Stimulated activated CD8-positive, alpha-beta memory T cell treated with anti-CD3 and anti-CD28 coated beads, Interleukin-7, amount 100 ng/mL, for 24 hours (primary cell): ENCODE data around the gene GALNT10.

ENCODE experiments used
- DNase-seq: peaks from one replicate; pipeline ENCODE4 v3.0.0-alpha.2; 2020; ENCODE audit warnings: low read depth

GALNT10 gene

GRCh38 chr5:154267516-154267915 is 77.0 kb downstream of the GALNT10 start:
- no peak for DNase-seq

- no peak for DNase-seq
Observed at GRCh38 chr5:154268073-154268472, 77.5 kb downstream of the GALNT10 start.

GRCh38 chr5:154269414-154269813 is 78.9 kb downstream of the GALNT10 start:
- DNase-seq = no peak

GRCh38 chr5:154271466-154271865 is 80.9 kb downstream of the GALNT10 start:
- DNase-seq = no peak

- DNase-seq = no peak
Observed at GRCh38 chr5:154271936-154272514, 81.5 kb downstream of the GALNT10 start.

- DNase-seq = no peak
Observed at GRCh38 chr5:154273028-154273617, 82.6 kb downstream of the GALNT10 start.

- DNase-seq = no peak
Observed at GRCh38 chr5:154273963-154274827, 83.7 kb downstream of the GALNT10 start.

GRCh38 chr5:154274828-154275185 is 84.3 kb downstream of the GALNT10 start:
- no peak for DNase-seq

- no peak for DNase-seq
Observed at GRCh38 chr5:154275566-154275965, 85.0 kb downstream of the GALNT10 start.

- no peak for DNase-seq
Observed at GRCh38 chr5:154276261-154276972, 85.9 kb downstream of the GALNT10 start.

- DNase-seq = no peak
Observed at GRCh38 chr5:154276973-154277331, 86.4 kb downstream of the GALNT10 start.

GRCh38 chr5:154277499-154277898 is 87.0 kb downstream of the GALNT10 start:
- no peak for DNase-seq

GRCh38 chr5:154278186-154278585 is 87.7 kb downstream of the GALNT10 start:
- DNase-seq = no peak

GRCh38 chr5:154278908-154279307 is 88.4 kb downstream of the GALNT10 start:
- DNase-seq = no peak

GRCh38 chr5:154284433-154284832 is 93.9 kb downstream of the GALNT10 start:
- DNase-seq = no peak

GRCh38 chr5:154285661-154286408 is 95.3 kb downstream of the GALNT10 start:
- no peak for DNase-seq

GRCh38 chr5:154286557-154286956 is 96.0 kb downstream of the GALNT10 start:
- no peak for DNase-seq

GRCh38 chr5:154287136-154287535 is 96.6 kb downstream of the GALNT10 start:
- no peak for DNase-seq

- DNase-seq = no peak
Observed at GRCh38 chr5:154288145-154288544, 97.6 kb downstream of the GALNT10 start.

GRCh38 chr5:154291917-154292316 is 101.4 kb downstream of the GALNT10 start:
- no peak for DNase-seq

- no peak for DNase-seq
Observed at GRCh38 chr5:154293219-154293618, 102.7 kb downstream of the GALNT10 start.

- DNase-seq = no peak
Observed at GRCh38 chr5:154295551-154295950, 105.0 kb downstream of the GALNT10 start.
